ENCODE data around the gene ATP8B4. TPM values are rescaled to one million over a fixed set of nuclear protein-coding genes. Genes with fewer than 3 reads are reported as not detected.

Gene ATP8B4
- total RNA-seq, 1 donor from 2014 or later: 15.1 TPM

- TF ChIP-seq CTCF (IDR thresholded peaks at IDR 0.05): no peak
- no peak for DNase-seq (ENCODE audit: low spot score in 2 of 2)
- H3K4me3 ChIP-seq: no peak overlapping the region
- no peak overlapping the region for H3K27ac ChIP-seq
- H3K9me3 ChIP-seq: peaks cover 7 to 12% of the 10 kb centered on the region in 2 donors
- intact Hi-C loops (cut with DNase I): no loop called here
- H3K27me3 ChIP-seq: no peaks in the 10 kb centered on the region
- no peaks in the 10 kb centered on the region for H3K4me1 ChIP-seq
- H3K36me3 ChIP-seq: no peaks in the 10 kb centered on the region
Measured at GRCh38 chr15:50044904-50045303, 74.1 kb downstream of the ATP8B4 start.

GRCh38 chr15:50044406-50044805, 74.6 kb downstream of the ATP8B4 start:
- Histone ChIP-seq H3K4me3 (no peak overlapping the region), H3K4me1 (no peaks in the 10 kb centered on the region), H3K27me3 (no peaks in the 10 kb centered on the region), H3K27ac (no peak overlapping the region), H3K9me3 (peaks cover 7 to 12% of the 10 kb centered on the region in 2 donors), H3K36me3 (no peaks in the 10 kb centered on the region)
- intact Hi-C loops (cut with DNase I): no loop called here
- TF ChIP-seq CTCF (IDR thresholded peaks at IDR 0.05): no peak
- no peak for DNase-seq (ENCODE audit: low spot score in 2 of 2)

- intact Hi-C loops (cut with DNase I): no loop called here
- TF ChIP-seq CTCF (IDR thresholded peaks at IDR 0.05): no peak
- Histone ChIP-seq H3K27ac (no peak overlapping the region), H3K9me3 (peaks cover 7 to 12% of the 10 kb centered on the region in 2 donors), H3K27me3 (no peaks in the 10 kb centered on the region), H3K4me1 (no peaks in the 10 kb centered on the region), H3K36me3 (no peaks in the 10 kb centered on the region), H3K4me3 (no peak overlapping the region)
- no peak for DNase-seq (ENCODE audit: low spot score in 2 of 2)
Measured at GRCh38 chr15:50042775-50043174, 76.3 kb downstream of the ATP8B4 start.

GRCh38 chr15:50030456-50030855, 88.6 kb downstream of the ATP8B4 start:
- Histone ChIP-seq H3K9me3 (no peaks in the 10 kb centered on the region), H3K36me3 (no peaks in the 10 kb centered on the region), H3K27me3 (no peaks in the 10 kb centered on the region), H3K4me3 (no peak overlapping the region), H3K4me1 (no peaks in the 10 kb centered on the region), H3K27ac (no peak overlapping the region)
- intact Hi-C loops (cut with DNase I): no loop called here
- no peak for DNase-seq (ENCODE audit: low spot score in 2 of 2)
- no peak for TF ChIP-seq CTCF (IDR thresholded peaks at IDR 0.05)

GRCh38 chr15:50028326-50028725, 90.7 kb downstream of the ATP8B4 start:
- DNase-seq (ENCODE audit: low spot score in 2 of 2): no peak
- intact Hi-C loops (cut with DNase I): no loop called here
- H3K4me1 ChIP-seq: no peaks in the 10 kb centered on the region
- H3K4me3 ChIP-seq: no peak overlapping the region
- H3K27me3 ChIP-seq: no peaks in the 10 kb centered on the region
- no peaks in the 10 kb centered on the region for H3K9me3 ChIP-seq
- TF ChIP-seq CTCF (IDR thresholded peaks at IDR 0.05): no peak
- no peak overlapping the region for H3K27ac ChIP-seq
- H3K36me3 ChIP-seq: no peaks in the 10 kb centered on the region

- Histone ChIP-seq H3K27me3 (no peaks in the 10 kb centered on the region), H3K4me1 (no peaks in the 10 kb centered on the region), H3K36me3 (no peaks in the 10 kb centered on the region), H3K27ac (no peak overlapping the region), H3K9me3 (no peaks in the 10 kb centered on the region), H3K4me3 (no peak overlapping the region)
- intact Hi-C loops (cut with DNase I): no loop called here
- no peak for DNase-seq (ENCODE audit: low spot score in 2 of 2)
- no peak for TF ChIP-seq CTCF (IDR thresholded peaks at IDR 0.05)
Measured at GRCh38 chr15:50024281-50024680, 94.8 kb downstream of the ATP8B4 start.
